GM23338 (cell line): ENCODE data around the gene EIF4EBP3. TPM values are rescaled to one million over a fixed set of nuclear protein-coding genes. Genes with fewer than 3 reads are reported as not detected.

ENCODE experiments used
- ATAC-seq: fragments of 200-7000 bp; cut with Tn5 transposase; 3 replicates; pipeline ENCODE4 v1.9.1; 2020
- DNase-seq: peaks from one replicate; pipeline ENCODE4 v3.0.0-alpha.2; 2015; ENCODE audit warnings: low spot score
- H2AFZ ChIP-seq: fragments of 200-600 bp; sonication (generic); 2 replicates; pipeline ENCODE4 v1.8.0; 2016; ENCODE audit warnings: antibody characterized with exemption, mild to moderate bottlenecking, moderate library complexity
- H3F3A ChIP-seq: fragments of 200-600 bp; sonication (generic); replicated peaks from 2 replicates; pipeline ENCODE4 v1.8.0; 2017; ENCODE audit warnings: antibody characterized with exemption, mixed run types, low read depth
- H3K27ac ChIP-seq: fragments of 200-600 bp; sonication (generic); 2 replicates; pipeline ENCODE4 v1.6.1; 2016; ENCODE audit warnings: low read depth
- H3K27me3 ChIP-seq: fragments of 200-600 bp; sonication (generic); 2 replicates; pipeline ENCODE4 v1.8.0; 2016; ENCODE audit warnings: mild to moderate bottlenecking, mixed run types, moderate library complexity; ENCODE audit not compliant: insufficient read depth
- H3K36me3 ChIP-seq: fragments of 200-600 bp; sonication (generic); 2 replicates; pipeline ENCODE4 v1.8.0; 2016; ENCODE audit warnings: mild to moderate bottlenecking; ENCODE audit not compliant: insufficient read depth
- H3K4me1 ChIP-seq: fragments of 200-600 bp; sonication (generic); 2 replicates; pipeline ENCODE4 v1.8.0; 2016; ENCODE audit warnings: mild to moderate bottlenecking, moderate library complexity; ENCODE audit not compliant: insufficient read depth
- H3K4me2 ChIP-seq: fragments of 200-600 bp; sonication (generic); 2 replicates; pipeline ENCODE4 v1.7.1; 2017; ENCODE audit warnings: mixed run types
- H3K4me3 ChIP-seq: fragments of 200-600 bp; sonication (generic); 2 replicates; pipeline ENCODE4 v1.6.1; 2016; ENCODE audit warnings: mixed run types
- H3K79me2 ChIP-seq: fragments of 200-600 bp; sonication (generic); replicated peaks from 2 replicates; pipeline ENCODE4 v1.8.0; 2017; ENCODE audit warnings: mild to moderate bottlenecking; ENCODE audit not compliant: insufficient read depth
- H3K9me2 ChIP-seq: fragments of 200-600 bp; sonication (generic); 2 replicates; pipeline ENCODE4 v1.8.0; 2017; ENCODE audit not compliant: insufficient read depth
- H4K20me1 ChIP-seq: fragments of 200-600 bp; sonication (generic); replicated peaks from 2 replicates; pipeline ENCODE4 v1.8.0; 2017; ENCODE audit warnings: mild to moderate bottlenecking; ENCODE audit not compliant: insufficient read depth
- H3K27ac Mint-ChIP-seq: 2 replicates; pipeline ENCODE4 v1.8.0; 2020; ENCODE audit warnings: inconsistent platforms, mild to moderate bottlenecking, moderate library complexity, mixed read lengths
- H3K27me3 Mint-ChIP-seq: 3 replicates; pipeline ENCODE4 v1.8.0; 2022; ENCODE audit warnings: low read depth, mild to moderate bottlenecking, moderate library complexity, mixed read lengths, inconsistent platforms; ENCODE audit not compliant: insufficient read depth, poor library complexity
- H3K36me3 Mint-ChIP-seq: 3 replicates; pipeline ENCODE4 v1.8.0; 2021; ENCODE audit warnings: low read depth, mild to moderate bottlenecking, inconsistent platforms, moderate library complexity, mixed read lengths
- H3K4me1 Mint-ChIP-seq: 3 replicates; pipeline ENCODE4 v1.8.0; 2020; ENCODE audit warnings: mild to moderate bottlenecking, inconsistent platforms, mixed read lengths
- H3K4me3 Mint-ChIP-seq: 3 replicates; pipeline ENCODE4 v1.8.0; 2021; ENCODE audit warnings: moderate library complexity, mild to moderate bottlenecking, inconsistent platforms, mixed read lengths
- H3K9me3 Mint-ChIP-seq: 3 replicates; pipeline ENCODE4 v1.8.0; 2020; ENCODE audit warnings: moderate library complexity, mild to moderate bottlenecking, inconsistent platforms, mixed read lengths
- CREB1 ChIP-seq: fragments of 250-450 bp; sonication (Bioruptor Pico); IDR thresholded peaks from 2 replicates; pipeline ENCODE4 v1.5.0; 2020; ENCODE audit warnings: low read depth, mild to moderate bottlenecking, moderate library complexity
- EZH2 ChIP-seq: fragments of 200-600 bp; sonication (generic); IDR thresholded peaks from one replicate; pipeline ENCODE4 v1.8.0; 2017; ENCODE audit warnings: antibody characterized with exemption, mild to moderate bottlenecking, low read depth; ENCODE audit not compliant: unreplicated experiment
- JUNB ChIP-seq: IDR thresholded peaks from one replicate; pipeline ENCODE4 v1.6.1; 2016; ENCODE audit warnings: antibody characterized with exemption; ENCODE audit not compliant: unreplicated experiment
- NANOG ChIP-seq: IDR thresholded peaks from 2 replicates; pipeline ENCODE4 v1.6.1; 2016; ENCODE audit warnings: antibody characterized with exemption, borderline replicate concordance
- POLR2AphosphoS5 ChIP-seq: IDR thresholded peaks from 2 replicates; pipeline ENCODE4 v1.6.1; 2016; ENCODE audit warnings: antibody characterized with exemption, low read depth
- STAT1 ChIP-seq: IDR thresholded peaks from one replicate; pipeline ENCODE4 v1.6.1; 2016; ENCODE audit warnings: antibody characterized with exemption; ENCODE audit not compliant: unreplicated experiment
- ZNF114 ChIP-seq: fragments of 250-450 bp; sonication (Bioruptor Pico); IDR thresholded peaks from 2 replicates; pipeline ENCODE4 v1.5.0; 2020; ENCODE audit warnings: mild to moderate bottlenecking, moderate library complexity
- ZNF331 ChIP-seq: fragments of 250-450 bp; sonication (Bioruptor Pico); IDR thresholded peaks from 2 replicates; pipeline ENCODE4 v1.5.0; 2020; ENCODE audit warnings: low read depth, mild to moderate bottlenecking, moderate library complexity
- long read RNA-seq: library from polyadenylated mRNA; unstranded; transcript quantifications from one replicate; pipeline ENCODE4 v2.0.0, GENCODE V29; 2020; ENCODE audit not compliant: unreplicated experiment
- polyA plus RNA-seq: library from polyadenylated mRNA; unstranded; fragments of >200 nt; fragmentation: Nextera tagmentation; extraction: Ambion mirVana; gene quantifications from 2 replicates; pipeline ENCODE4 v1.2.1, GENCODE V29; 2016
- total RNA-seq: library from RNA; depleted of rRNA; stranded (reverse); fragments of >200 nt; shearing (Covaris generic); gene quantifications from 2 replicates; pipeline ENCODE4 v1.2.3, GENCODE V29; 2014; rRNA removed
- TF ChIP-seq, protein P1 (sequence below): IDR thresholded peaks from one replicate; pipeline ENCODE4 v1.6.1; 2018; ENCODE audit warnings: antibody characterized with exemption; ENCODE audit not compliant: unreplicated experiment
- TF ChIP-seq, protein P2 (sequence below), 2 experiments: fragments of 200-600 bp in 1 of 2; sonication (generic) in 1 of 2; conservative IDR thresholded peaks; 2 replicates each; pipeline versions ENCODE4 v1.5.1 to v1.6.1; 2016 to 2017; ENCODE audit warnings: antibody characterized with exemption in 2 of 2, low read depth in 2 of 2, mild to moderate bottlenecking in 2 of 2, moderate library complexity in 1 of 2
- TF ChIP-seq, protein P3 (sequence below): IDR thresholded peaks from 2 replicates; pipeline ENCODE4 v1.6.1; 2016; ENCODE audit warnings: antibody characterized with exemption

EIF4EBP3 gene
- 2.4 TPM in 1 of 2 replicates, not detected in the other for total RNA-seq
- 20.2 and 21.5 TPM in 2 replicates for polyA plus RNA-seq
- long read RNA-seq, partial matches to known transcripts, result 0 of 2 reads
- long read RNA-seq, other reads (novel, unspliced or antisense), result 0 of 2 reads

- H3K79me2 ChIP-seq, result peaks cover 11% of the 10 kb centered on the region; the same call in 1 of the 2 replicates
- H3K36me3 Mint-ChIP-seq, result peaks cover 46% of the 10 kb centered on the region
- H3K4me2 ChIP-seq, result peak within 1 kb of the TSS; percentile 96
These were observed at the start of gene EIF4EBP3 for GRCh38 chr5:140547508-140548299. EIF4EBP3 (plus strand) TSS chr5:140547662; CDS start chr5:140547738, 76 bp downstream.

DNA sequence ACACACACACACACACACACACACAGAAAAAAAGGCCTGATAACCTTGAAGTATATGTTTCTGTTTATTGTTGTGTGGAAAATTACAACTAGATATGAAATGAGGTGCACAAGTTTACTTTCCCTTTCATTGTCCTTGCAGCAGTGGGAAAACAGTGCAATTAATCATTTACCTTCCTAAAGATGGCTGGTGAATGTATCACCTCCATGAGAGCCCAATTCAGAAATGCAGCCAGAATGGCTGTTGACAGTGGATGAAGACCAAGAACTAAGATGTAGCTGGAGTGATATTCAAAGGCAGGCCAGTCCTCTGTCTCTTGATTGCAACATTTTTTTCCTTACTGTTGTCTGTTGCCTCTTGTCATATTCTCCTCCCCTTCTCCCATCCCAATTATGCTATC, 49.6 kb upstream of the EIF4EBP3 start:
- no peak overlapping the region for H2AFZ ChIP-seq
- DNase-seq (no peak), ATAC-seq (no peak)
- H3F3A ChIP-seq, result no peaks in the 10 kb centered on the region
- H3K4me1 Mint-ChIP-seq, result no peaks in the 10 kb centered on the region
- H3K27ac Mint-ChIP-seq, result no peak overlapping the region
- H3K4me2 ChIP-seq, result no peak overlapping the region
- H3K4me1 ChIP-seq, result no peaks in the 10 kb centered on the region
- no peaks in the 10 kb centered on the region for H3K9me3 Mint-ChIP-seq
- H3K9me2 ChIP-seq, result no peaks in the 10 kb centered on the region
- H3K27me3 Mint-ChIP-seq, result no peaks in the 10 kb centered on the region
- peaks cover 10% of the 10 kb centered on the region for H3K36me3 Mint-ChIP-seq
- peaks cover 5% of the 10 kb centered on the region; the same call in 1 of the 2 replicates for H4K20me1 ChIP-seq
- no peaks in the 10 kb centered on the region; the same call in none of the 2 replicates for H3K79me2 ChIP-seq
- no peaks in the 10 kb centered on the region for H3K27me3 ChIP-seq
- H3K4me3 ChIP-seq, result no peak overlapping the region
- H3K36me3 ChIP-seq, result peaks cover 8% of the 10 kb centered on the region
- no peak overlapping the region for H3K4me3 Mint-ChIP-seq
- H3K27ac ChIP-seq, result no peak overlapping the region
- no peak for TF ChIP-seq JUNB
- no peak for TF ChIP-seq NANOG
- TF ChIP-seq EZH2, result no peak
- TF ChIP-seq, protein P1, sequence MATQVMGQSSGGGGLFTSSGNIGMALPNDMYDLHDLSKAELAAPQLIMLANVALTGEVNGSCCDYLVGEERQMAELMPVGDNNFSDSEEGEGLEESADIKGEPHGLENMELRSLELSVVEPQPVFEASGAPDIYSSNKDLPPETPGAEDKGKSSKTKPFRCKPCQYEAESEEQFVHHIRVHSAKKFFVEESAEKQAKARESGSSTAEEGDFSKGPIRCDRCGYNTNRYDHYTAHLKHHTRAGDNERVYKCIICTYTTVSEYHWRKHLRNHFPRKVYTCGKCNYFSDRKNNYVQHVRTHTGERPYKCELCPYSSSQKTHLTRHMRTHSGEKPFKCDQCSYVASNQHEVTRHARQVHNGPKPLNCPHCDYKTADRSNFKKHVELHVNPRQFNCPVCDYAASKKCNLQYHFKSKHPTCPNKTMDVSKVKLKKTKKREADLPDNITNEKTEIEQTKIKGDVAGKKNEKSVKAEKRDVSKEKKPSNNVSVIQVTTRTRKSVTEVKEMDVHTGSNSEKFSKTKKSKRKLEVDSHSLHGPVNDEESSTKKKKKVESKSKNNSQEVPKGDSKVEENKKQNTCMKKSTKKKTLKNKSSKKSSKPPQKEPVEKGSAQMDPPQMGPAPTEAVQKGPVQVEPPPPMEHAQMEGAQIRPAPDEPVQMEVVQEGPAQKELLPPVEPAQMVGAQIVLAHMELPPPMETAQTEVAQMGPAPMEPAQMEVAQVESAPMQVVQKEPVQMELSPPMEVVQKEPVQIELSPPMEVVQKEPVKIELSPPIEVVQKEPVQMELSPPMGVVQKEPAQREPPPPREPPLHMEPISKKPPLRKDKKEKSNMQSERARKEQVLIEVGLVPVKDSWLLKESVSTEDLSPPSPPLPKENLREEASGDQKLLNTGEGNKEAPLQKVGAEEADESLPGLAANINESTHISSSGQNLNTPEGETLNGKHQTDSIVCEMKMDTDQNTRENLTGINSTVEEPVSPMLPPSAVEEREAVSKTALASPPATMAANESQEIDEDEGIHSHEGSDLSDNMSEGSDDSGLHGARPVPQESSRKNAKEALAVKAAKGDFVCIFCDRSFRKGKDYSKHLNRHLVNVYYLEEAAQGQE, result no peak
- no peak for TF ChIP-seq POLR2AphosphoS5
- TF ChIP-seq STAT1, result no peak
- TF ChIP-seq, protein P2, sequence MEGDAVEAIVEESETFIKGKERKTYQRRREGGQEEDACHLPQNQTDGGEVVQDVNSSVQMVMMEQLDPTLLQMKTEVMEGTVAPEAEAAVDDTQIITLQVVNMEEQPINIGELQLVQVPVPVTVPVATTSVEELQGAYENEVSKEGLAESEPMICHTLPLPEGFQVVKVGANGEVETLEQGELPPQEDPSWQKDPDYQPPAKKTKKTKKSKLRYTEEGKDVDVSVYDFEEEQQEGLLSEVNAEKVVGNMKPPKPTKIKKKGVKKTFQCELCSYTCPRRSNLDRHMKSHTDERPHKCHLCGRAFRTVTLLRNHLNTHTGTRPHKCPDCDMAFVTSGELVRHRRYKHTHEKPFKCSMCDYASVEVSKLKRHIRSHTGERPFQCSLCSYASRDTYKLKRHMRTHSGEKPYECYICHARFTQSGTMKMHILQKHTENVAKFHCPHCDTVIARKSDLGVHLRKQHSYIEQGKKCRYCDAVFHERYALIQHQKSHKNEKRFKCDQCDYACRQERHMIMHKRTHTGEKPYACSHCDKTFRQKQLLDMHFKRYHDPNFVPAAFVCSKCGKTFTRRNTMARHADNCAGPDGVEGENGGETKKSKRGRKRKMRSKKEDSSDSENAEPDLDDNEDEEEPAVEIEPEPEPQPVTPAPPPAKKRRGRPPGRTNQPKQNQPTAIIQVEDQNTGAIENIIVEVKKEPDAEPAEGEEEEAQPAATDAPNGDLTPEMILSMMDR (conservative IDR thresholded peaks at IDR 0.05; ENCODE audit: low read depth in 2 of 2), result no peak
- TF ChIP-seq, protein P3, sequence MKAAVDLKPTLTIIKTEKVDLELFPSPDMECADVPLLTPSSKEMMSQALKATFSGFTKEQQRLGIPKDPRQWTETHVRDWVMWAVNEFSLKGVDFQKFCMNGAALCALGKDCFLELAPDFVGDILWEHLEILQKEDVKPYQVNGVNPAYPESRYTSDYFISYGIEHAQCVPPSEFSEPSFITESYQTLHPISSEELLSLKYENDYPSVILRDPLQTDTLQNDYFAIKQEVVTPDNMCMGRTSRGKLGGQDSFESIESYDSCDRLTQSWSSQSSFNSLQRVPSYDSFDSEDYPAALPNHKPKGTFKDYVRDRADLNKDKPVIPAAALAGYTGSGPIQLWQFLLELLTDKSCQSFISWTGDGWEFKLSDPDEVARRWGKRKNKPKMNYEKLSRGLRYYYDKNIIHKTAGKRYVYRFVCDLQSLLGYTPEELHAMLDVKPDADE, result no peak
- TF ChIP-seq ZNF114, result no peak
- no peak for TF ChIP-seq CREB1 (CRISPR knock-in tag)
- no peak for TF ChIP-seq ZNF331 (CRISPR knock-in tag)

More at GRCh38 chr5:140547508-140548299, at the start of gene EIF4EBP3:
- peaks cover 29% of the 10 kb centered on the region for H3K36me3 ChIP-seq
- peak within 1 kb of the TSS; percentile 77 for H3K4me3 ChIP-seq
- H4K20me1 ChIP-seq, result peaks cover 5% of the 10 kb centered on the region; the same call in 1 of the 2 replicates
- TF ChIP-seq CREB1 (CRISPR knock-in tag) (peak; percentile 88), ZNF331 (CRISPR knock-in tag) (no peak), ZNF114 (no peak), POLR2AphosphoS5 (peak; percentile 81), STAT1 (no peak), NANOG (no peak)
- TF ChIP-seq, protein P2 (conservative IDR thresholded peaks at IDR 0.05; ENCODE audit: low read depth in 2 of 2), result peak in 1 of 2 experiments; percentile 36; a peak in 2 of 4 replicates
- Mint-ChIP-seq H3K27ac (peak within 1 kb of the TSS; percentile 98), H3K9me3 (no peaks in the 10 kb centered on the region), H3K4me3 (peak within 1 kb of the TSS; percentile 88), H3K4me1 (peaks cover 24% of the 10 kb centered on the region), H3K27me3 (peaks cover 17% of the 10 kb centered on the region)
- peak within 1 kb of the TSS; percentile 29 for H2AFZ ChIP-seq
- DNase-seq (peak; percentile 99), ATAC-seq (peak; percentile 95)
- no peaks in the 10 kb centered on the region for H3K27me3 ChIP-seq
- H3K9me2 ChIP-seq, result no peaks in the 10 kb centered on the region
- H3F3A ChIP-seq, result peaks cover 17% of the 10 kb centered on the region
- H3K27ac ChIP-seq, result peak within 1 kb of the TSS; percentile 95
- H3K4me1 ChIP-seq, result peaks cover 26% of the 10 kb centered on the region
